Endothelial cell of umbilical vein (primary cell): ENCODE measurements around the gene BHLHE23. TPM values are rescaled to one million over a fixed set of nuclear protein-coding genes. Genes with fewer than 3 reads are reported as not detected.

ENCODE experiments used
- BruUV-seq: library from RNA; stranded (reverse); fragments of 400-500 nt; replicated peaks from 2 replicates; lab custom pipeline; 2021; lab: Mats Ljungman, UMichigan
- CTCF ChIA-PET: fragments of 300-600, 350-600 bp; sonication (Branson Sonifier 250); formaldehyde crosslinking; loops from one replicate; lab custom pipeline; 2021; ENCODE audit warnings: antibody characterized with exemption, inconsistent platforms; lab: Charles Lee
- POLR2A ChIA-PET: fragments of 300-600, 350-600 bp; sonication (Branson Sonifier 250); formaldehyde crosslinking; loops from one replicate; lab custom pipeline; 2021; ENCODE audit warnings: antibody characterized with exemption, inconsistent platforms; lab: Charles Lee
- DNase-seq: peaks from one replicate; pipeline ENCODE4 v3.0.0-alpha.2; 2011; ENCODE audit warnings: low read depth, low spot score
- FAIRE-seq: peaks from 2 replicates; lab custom pipeline; 2011; peaks lifted over from hg19 to GRCh38; lab: Jason Lieb, UNC
- H2AFZ ChIP-seq: 2 replicates; pipeline ENCODE4 v1.6.0; 2012; ENCODE audit warnings: low read depth, low read length, control low read depth, inconsistent platforms
- H3K27ac ChIP-seq: 2 replicates; pipeline ENCODE4 v1.5.1; 2011; ENCODE audit warnings: low read depth, mild to moderate bottlenecking, control low read depth, low read length, moderate library complexity; ENCODE audit not compliant: insufficient read depth
- H3K27me3 ChIP-seq, 2 experiments: 2 replicates each; pipeline versions ENCODE4 v1.6.0 to v1.6.1; 2011; ENCODE audit warnings: low read length in 2 of 2, mixed read lengths in 1 of 2; ENCODE audit not compliant: control insufficient read depth in 2 of 2, insufficient read depth in 2 of 2
- H3K36me3 ChIP-seq, 2 experiments: 2 replicates in 1 of 2; 3 replicates in 1 of 2; pipeline ENCODE4 v1.5.1; 2011; ENCODE audit warnings: low read length in 2 of 2, mild to moderate bottlenecking in 1 of 2, moderate library complexity in 1 of 2; ENCODE audit not compliant: control insufficient read depth in 2 of 2, insufficient read depth in 2 of 2; ENCODE audit errors: extremely low read depth in 1 of 2
- H3K4me1 ChIP-seq: 3 replicates; pipeline ENCODE4 v1.5.1; 2011; ENCODE audit warnings: mild to moderate bottlenecking, low read length; ENCODE audit not compliant: control insufficient read depth, insufficient read depth; ENCODE audit errors: extremely low read depth
- H3K4me2 ChIP-seq: 2 replicates; pipeline ENCODE4 v1.6.1; 2011; ENCODE audit warnings: low read length, control low read depth, mixed read lengths; ENCODE audit not compliant: insufficient read depth
- H3K4me3 ChIP-seq, 3 experiments: fragments of 200-600 bp in 1 of 3; sonication (generic), shearing (Covaris generic) in 1 of 3; replicated peaks in 1 of 3; 2 replicates each; pipeline ENCODE4 v1.5.1; 2011 to 2016; ENCODE audit warnings: control low read depth in 3 of 3, low read length in 3 of 3, mild to moderate bottlenecking in 2 of 3, inconsistent platforms in 1 of 3, low read depth in 1 of 3, moderate library complexity in 1 of 3; ENCODE audit not compliant: insufficient read depth in 1 of 3
- H3K79me2 ChIP-seq: 2 replicates; pipeline ENCODE4 v1.6.0; 2012; ENCODE audit warnings: low read length, inconsistent platforms; ENCODE audit not compliant: control insufficient read depth, insufficient read depth
- H3K9ac ChIP-seq: replicated peaks from 2 replicates; pipeline ENCODE3; 2011; ENCODE audit warnings: low read length, control low read depth; ENCODE audit not compliant: insufficient read depth; ENCODE audit errors: extremely low read depth
- H3K9me1 ChIP-seq: replicated peaks from 3 replicates; pipeline ENCODE4 v1.6.0; 2011; ENCODE audit warnings: mild to moderate bottlenecking, low read length; ENCODE audit not compliant: control insufficient read depth, insufficient read depth; ENCODE audit errors: extremely low read depth
- H3K9me3 ChIP-seq: replicated peaks from 2 replicates; pipeline ENCODE4 v1.5.1; 2012; ENCODE audit warnings: low read length, inconsistent platforms; ENCODE audit not compliant: control insufficient read depth, insufficient read depth
- H4K20me1 ChIP-seq: replicated peaks from 2 replicates; pipeline ENCODE3; 2011; ENCODE audit warnings: mild to moderate bottlenecking, low read length; ENCODE audit not compliant: control insufficient read depth, insufficient read depth; ENCODE audit errors: extremely low read depth
- EZH2 ChIP-seq: IDR thresholded peaks from 2 replicates; pipeline ENCODE4 v1.6.1; 2012; ENCODE audit warnings: borderline replicate concordance, low read depth, mild to moderate bottlenecking, moderate library complexity, low read length, inconsistent platforms; ENCODE audit not compliant: severe bottlenecking
- FOS ChIP-seq: IDR thresholded peaks from 2 replicates; pipeline ENCODE4 v1.6.1; 2011; ENCODE audit warnings: mild to moderate bottlenecking, low read length, moderate library complexity, borderline replicate concordance; ENCODE audit not compliant: insufficient read depth
- GATA2 ChIP-seq: IDR thresholded peaks from 2 replicates; pipeline ENCODE4 v1.7.0; 2011; ENCODE audit warnings: low read depth, mild to moderate bottlenecking, moderate library complexity, mixed read lengths, low read length; ENCODE audit not compliant: insufficient read length, insufficient read depth
- JUN ChIP-seq: IDR thresholded peaks from 2 replicates; pipeline ENCODE4 v1.6.1; 2011; ENCODE audit warnings: borderline replicate concordance, low read depth; ENCODE audit not compliant: insufficient read length, insufficient read depth
- POLR2A ChIP-seq: IDR thresholded peaks from 2 replicates; pipeline ENCODE4 v1.6.1; 2012; ENCODE audit warnings: low read depth, mild to moderate bottlenecking, control low read depth, low read length
- dilution Hi-C: fragments of 300-500 bp; cut with MboI; formaldehyde crosslinking; loops from one replicate; pipeline ENCODE4 v1.15.0; 2019; ENCODE audit warnings: low sequenced_read_pairs; ENCODE audit not compliant: extremely low pct_ligation_motif_present
- intact Hi-C: fragments of 100-400 bp; cut with micrococcal nuclease; formaldehyde crosslinking; loops from one replicate; pipeline ENCODE4 v1.10.0; 2022
- polyA plus RNA-seq, 4 experiments: library from polyadenylated mRNA; depleted of rRNA in 3 of 4; stranded (reverse) in 3 of 4; unstranded in 1 of 4; fragments of >200 nt; gene quantifications; 2 replicates each; pipeline versions ENCODE4 v1.2.1 to v1.2.3, GENCODE V29; 2011 to 2012; ENCODE audit warnings: missing spikeins in 1 of 4
- total RNA-seq: library from RNA; stranded (reverse); gene quantifications from 2 replicates; pipeline ENCODE4 v1.2.3, GENCODE V29; 2021
- TF ChIP-seq, protein P1 (sequence below): IDR thresholded peaks from 2 replicates; pipeline ENCODE4 v1.6.1; 2011; ENCODE audit not compliant: insufficient read depth, insufficient read length

Gene BHLHE23
- total and polyA plus RNA-seq, 2 donors (not counting 3 experiments of a cell fraction or from before 2014, with no cell fraction given), result not detected

DNA sequence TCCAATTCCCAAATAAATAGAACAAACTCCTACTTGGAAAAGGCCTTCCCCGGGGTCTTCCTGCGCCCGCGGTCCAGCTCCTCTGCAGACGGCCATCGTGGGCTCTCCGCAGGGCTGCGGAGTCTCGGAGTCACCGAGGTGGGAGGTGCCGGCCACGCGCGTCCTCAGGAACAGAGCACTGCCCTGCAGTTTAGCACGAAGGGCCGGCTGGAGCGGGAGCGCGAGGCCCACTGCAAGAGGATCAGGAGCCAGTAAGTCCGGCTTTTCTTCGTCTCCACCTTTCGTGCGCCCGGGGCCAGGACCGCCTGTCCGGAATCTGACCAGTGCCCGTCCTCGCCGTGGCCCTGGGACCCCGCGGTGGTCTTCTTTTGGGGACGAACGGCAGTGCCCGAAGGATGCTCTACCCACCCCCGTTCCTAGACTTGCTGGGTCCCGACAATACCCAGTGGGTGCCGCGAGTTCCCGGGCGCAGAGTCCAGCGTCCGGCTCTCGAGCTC is 1.4 kb downstream of the BHLHE23 start:
- Histone ChIP-seq H3K9ac (no peak overlapping the region), H2AFZ (no peak overlapping the region), H3K4me3 (no peak overlapping the region), H3K9me3 (no peaks in the 10 kb centered on the region), H3K4me2 (no peak overlapping the region), H3K27me3 (peaks cover 59 to 90% of the 10 kb centered on the region in 2 experiments), H3K79me2 (no peaks in the 10 kb centered on the region), H3K27ac (no peak overlapping the region), H3K4me1 (no peaks in the 10 kb centered on the region), H3K9me1 (no peaks in the 10 kb centered on the region), H4K20me1 (no peaks in the 10 kb centered on the region), H3K36me3 (no peaks in the 10 kb centered on the region)
- dilution Hi-C loops, result no loop called here
- CTCF ChIA-PET, result no interaction called here
- no peak for FAIRE-seq
- BruUV-seq, result no TSS peak
- POLR2A ChIA-PET, result no interaction called here
- TF ChIP-seq JUN (no peak), GATA2 (no peak)
- intact Hi-C loops, result no loop called here
- DNase-seq, result no peak

DNA sequence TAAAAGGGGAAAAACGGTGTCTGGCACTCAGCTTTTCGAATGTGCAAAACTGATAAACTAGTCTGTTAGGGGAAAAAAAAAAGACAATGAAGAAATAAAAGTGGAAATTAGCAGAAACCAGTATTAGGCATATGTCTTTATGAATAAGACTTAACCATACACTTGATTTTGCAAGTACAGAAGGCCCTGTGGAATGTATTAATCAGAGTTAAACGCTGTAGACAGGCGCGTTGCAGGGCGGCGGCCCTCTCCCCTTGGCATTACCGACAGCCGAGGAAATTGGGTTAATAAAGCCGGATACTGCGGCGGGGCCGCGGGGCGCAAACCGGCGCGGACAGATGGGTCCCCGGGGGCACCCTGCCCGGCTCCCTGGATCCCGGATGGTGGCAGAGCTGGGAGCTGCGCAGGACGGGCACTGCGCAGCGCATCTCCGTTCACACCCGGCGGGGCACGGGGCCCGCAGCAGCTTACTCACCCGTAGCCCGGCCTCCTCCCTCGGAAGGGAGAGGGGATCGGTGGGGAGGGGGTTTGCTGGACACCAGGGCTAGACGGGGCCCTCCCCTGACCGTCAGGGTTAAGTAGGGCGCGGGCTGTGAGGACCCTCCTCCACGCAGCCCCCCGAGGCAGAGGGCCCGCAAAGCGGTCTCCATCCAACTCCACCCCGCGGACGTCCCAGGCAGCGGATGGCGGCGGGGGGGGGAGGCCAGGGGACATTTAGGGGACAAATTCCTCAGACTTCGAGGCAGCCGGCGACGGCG is 2.0 kb downstream of the BHLHE23 start:
- H3K4me3 ChIP-seq, result no peak overlapping the region
- intact Hi-C loops, result no loop called here
- POLR2A ChIA-PET, result no interaction called here
- H3K9me3 ChIP-seq, result no peaks in the 10 kb centered on the region
- dilution Hi-C loops, result no loop called here
- no peaks in the 10 kb centered on the region for H3K4me1 ChIP-seq
- H3K9me1 ChIP-seq, result no peaks in the 10 kb centered on the region
- H3K36me3 ChIP-seq, result no peaks in the 10 kb centered on the region
- H3K27me3 ChIP-seq, result peaks cover 53 to 86% of the 10 kb centered on the region in 2 experiments
- H3K27ac ChIP-seq, result no peak overlapping the region
- H3K9ac ChIP-seq, result no peak overlapping the region
- H3K4me2 ChIP-seq, result no peak overlapping the region
- H4K20me1 ChIP-seq, result no peaks in the 10 kb centered on the region
- H2AFZ ChIP-seq, result no peak overlapping the region
- BruUV-seq, result no TSS peak
- TF ChIP-seq POLR2A (no peak), FOS (no peak), JUN (no peak), EZH2 (peak; percentile 65)
- TF ChIP-seq, protein P1, sequence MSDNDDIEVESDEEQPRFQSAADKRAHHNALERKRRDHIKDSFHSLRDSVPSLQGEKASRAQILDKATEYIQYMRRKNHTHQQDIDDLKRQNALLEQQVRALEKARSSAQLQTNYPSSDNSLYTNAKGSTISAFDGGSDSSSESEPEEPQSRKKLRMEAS, result no peak
- FAIRE-seq, result no peak
- no peak for DNase-seq
- H3K79me2 ChIP-seq, result no peaks in the 10 kb centered on the region
- CTCF ChIA-PET, result no interaction called here
